ENCODE results near the gene HSD17B8.
A peak's percentile ranks its signal among the peaks of the same experiment; 100 is the strongest.

GRCh38 chr6:33197431-33198048 is 6.9 kb upstream of the HSD17B8 start:
- TF ChIP-seq, protein P1, sequence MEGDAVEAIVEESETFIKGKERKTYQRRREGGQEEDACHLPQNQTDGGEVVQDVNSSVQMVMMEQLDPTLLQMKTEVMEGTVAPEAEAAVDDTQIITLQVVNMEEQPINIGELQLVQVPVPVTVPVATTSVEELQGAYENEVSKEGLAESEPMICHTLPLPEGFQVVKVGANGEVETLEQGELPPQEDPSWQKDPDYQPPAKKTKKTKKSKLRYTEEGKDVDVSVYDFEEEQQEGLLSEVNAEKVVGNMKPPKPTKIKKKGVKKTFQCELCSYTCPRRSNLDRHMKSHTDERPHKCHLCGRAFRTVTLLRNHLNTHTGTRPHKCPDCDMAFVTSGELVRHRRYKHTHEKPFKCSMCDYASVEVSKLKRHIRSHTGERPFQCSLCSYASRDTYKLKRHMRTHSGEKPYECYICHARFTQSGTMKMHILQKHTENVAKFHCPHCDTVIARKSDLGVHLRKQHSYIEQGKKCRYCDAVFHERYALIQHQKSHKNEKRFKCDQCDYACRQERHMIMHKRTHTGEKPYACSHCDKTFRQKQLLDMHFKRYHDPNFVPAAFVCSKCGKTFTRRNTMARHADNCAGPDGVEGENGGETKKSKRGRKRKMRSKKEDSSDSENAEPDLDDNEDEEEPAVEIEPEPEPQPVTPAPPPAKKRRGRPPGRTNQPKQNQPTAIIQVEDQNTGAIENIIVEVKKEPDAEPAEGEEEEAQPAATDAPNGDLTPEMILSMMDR (IDR thresholded peaks at IDR 0.05; ENCODE audit: low read depth, low read length, poor library complexity, severe bottlenecking) = peak; percentile 80
- TF ChIP-seq EZH2phosphoT487 (IDR thresholded peaks at IDR 0.05; ENCODE audit: borderline replicate concordance, low read length) = no peak

Data from DOHH2 (cell line).